ENCODE results near the gene CHERP. TPM values are rescaled to one million over a fixed set of nuclear protein-coding genes. Genes with fewer than 3 reads are reported as not detected.
A peak's percentile ranks its signal among the peaks of the same experiment; 100 is the strongest.

The CHERP gene, protein sequence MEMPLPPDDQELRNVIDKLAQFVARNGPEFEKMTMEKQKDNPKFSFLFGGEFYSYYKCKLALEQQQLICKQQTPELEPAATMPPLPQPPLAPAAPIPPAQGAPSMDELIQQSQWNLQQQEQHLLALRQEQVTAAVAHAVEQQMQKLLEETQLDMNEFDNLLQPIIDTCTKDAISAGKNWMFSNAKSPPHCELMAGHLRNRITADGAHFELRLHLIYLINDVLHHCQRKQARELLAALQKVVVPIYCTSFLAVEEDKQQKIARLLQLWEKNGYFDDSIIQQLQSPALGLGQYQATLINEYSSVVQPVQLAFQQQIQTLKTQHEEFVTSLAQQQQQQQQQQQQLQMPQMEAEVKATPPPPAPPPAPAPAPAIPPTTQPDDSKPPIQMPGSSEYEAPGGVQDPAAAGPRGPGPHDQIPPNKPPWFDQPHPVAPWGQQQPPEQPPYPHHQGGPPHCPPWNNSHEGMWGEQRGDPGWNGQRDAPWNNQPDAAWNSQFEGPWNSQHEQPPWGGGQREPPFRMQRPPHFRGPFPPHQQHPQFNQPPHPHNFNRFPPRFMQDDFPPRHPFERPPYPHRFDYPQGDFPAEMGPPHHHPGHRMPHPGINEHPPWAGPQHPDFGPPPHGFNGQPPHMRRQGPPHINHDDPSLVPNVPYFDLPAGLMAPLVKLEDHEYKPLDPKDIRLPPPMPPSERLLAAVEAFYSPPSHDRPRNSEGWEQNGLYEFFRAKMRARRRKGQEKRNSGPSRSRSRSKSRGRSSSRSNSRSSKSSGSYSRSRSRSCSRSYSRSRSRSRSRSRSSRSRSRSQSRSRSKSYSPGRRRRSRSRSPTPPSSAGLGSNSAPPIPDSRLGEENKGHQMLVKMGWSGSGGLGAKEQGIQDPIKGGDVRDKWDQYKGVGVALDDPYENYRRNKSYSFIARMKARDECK
- total RNA-seq: 10 to 100 TPM; 50.8 to 53.6 TPM

DNA sequence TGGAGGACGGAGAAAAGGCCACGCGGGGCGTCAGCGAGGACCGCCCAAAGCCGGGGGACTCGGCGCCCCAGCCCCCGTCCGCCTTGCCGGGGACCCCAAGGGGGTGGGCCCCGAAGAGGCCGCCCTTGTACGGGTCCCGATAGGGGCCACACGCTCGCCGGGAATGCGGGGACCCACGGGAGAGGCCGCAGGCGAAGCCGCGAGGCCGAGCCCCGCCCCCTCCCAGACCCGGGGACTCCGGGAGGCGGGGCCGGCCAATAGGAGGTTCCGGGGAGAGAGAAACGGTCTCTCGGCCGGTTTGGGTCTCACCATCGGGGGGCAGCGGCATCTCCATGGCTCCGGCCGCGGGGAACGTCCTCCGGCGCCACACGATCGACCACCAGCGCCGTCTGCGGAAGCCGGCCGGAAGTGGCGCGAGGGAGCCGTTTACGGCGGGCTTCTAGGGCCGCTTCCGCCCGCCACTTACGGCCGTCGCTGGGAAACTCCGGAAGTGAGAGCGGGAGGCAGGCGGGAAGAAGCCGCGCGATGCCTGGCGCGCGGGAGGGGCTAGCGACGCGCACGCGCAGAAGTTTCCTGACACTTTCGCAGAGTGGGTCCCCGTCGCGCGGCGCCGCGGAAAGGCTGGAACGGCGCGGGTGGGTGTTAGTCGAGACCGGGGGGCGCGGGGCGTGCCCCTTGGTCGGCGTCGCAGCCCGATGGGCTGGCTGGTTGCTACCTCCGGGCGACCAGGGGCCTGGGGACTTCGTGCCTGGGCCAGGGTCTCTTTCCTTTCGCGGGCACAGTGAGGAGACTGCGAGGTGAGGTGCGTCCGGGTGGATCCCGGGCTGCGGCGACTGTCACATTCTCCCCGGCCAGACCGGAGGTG lies at the start of gene CHERP:
Gene CHERP (minus strand): TSS at position 393 of the 865 bp plus-strand sequence. CDS start 59 bp downstream, at position 334.
- Mint-ChIP-seq H3K4me3 (peak within 1 kb of the TSS; percentile 88), H3K9me3 (no peaks in the 10 kb centered on the region), H3K4me1 (peaks cover 57% of the 10 kb centered on the region), H3K27ac (peak within 1 kb of the TSS; percentile 89), H3K36me3 (ENCODE audit: low read depth) (peaks cover 49% of the 10 kb centered on the region), H3K27me3 (no peaks in the 10 kb centered on the region)
- CTCF ChIA-PET: interaction anchor here (0.8 to 1.4 kb wide), 5 partner anchors 14 to 159 kb away, joined by 3 to 6 read pairs (median 3); no protein-coding TSS in a partner anchor
- peak; percentile 95 for DNase-seq
- POLR2A ChIA-PET: interaction anchor here (0.6 to 3.1 kb wide), 25 partner anchors 12 to 398 kb away, joined by 3 to 29 read pairs (median 4); partner anchors contain the start of genes C19orf44, CALR3, MED26 and SLC35E1

DNA sequence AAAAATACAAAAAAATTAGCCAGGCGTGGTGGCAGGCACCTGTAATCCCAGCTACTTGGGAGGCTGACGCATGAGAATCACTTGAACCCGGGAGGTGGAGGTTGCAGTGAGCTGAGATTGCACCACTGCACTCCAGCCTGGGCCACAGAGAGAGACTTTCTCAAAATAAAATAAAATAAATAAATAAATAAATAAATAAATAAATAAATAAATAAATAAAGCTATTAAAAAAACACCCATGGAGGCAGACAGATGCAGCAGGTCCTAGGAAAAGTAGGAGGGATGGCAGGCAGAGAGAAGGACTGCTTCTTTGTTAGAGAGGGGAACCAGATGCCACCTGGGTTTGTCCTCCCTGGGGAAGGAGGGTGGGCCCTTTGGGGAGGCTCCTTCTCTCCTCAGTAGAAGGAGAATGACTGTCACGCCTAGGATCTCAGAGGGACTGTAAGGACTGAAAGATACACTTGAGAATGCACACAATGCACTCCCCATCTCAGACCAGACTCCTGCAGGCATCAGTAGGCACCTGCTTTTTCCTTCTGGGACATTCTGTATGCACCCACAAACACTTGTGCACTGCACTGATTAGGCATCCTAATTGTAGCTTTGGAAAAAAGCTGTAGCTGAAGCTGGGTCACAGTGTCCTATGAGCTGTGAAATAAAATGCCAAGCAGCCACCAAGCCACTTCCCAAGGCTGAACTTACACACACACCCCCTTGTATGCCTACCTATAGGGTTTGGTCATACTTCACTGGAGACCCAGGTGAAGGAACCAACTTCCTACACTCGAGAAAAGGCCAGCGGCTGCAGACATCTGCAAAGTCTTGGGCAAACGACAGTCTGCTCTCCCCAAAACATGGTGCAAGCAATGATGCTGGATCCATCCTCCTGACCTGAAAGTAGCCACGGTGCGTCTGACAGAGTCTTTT lies 48.9 kb upstream of the CHERP start:
- H3K27me3 Mint-ChIP-seq: no peaks in the 10 kb centered on the region
- no peak overlapping the region for H3K4me3 Mint-ChIP-seq
- POLR2A ChIA-PET: interaction anchor here (1.4 to 9.9 kb wide), 2 partner anchors 36 to 48 kb away, joined by 5 to 136 read pairs; partner anchors contain the start of gene MED26
- peaks cover 93% of the 10 kb centered on the region for H3K4me1 Mint-ChIP-seq
- no peaks in the 10 kb centered on the region for H3K36me3 Mint-ChIP-seq (ENCODE audit: low read depth)
- CTCF ChIA-PET: no interaction called here
- DNase-seq: no peak
- H3K27ac Mint-ChIP-seq: no peak overlapping the region
- H3K9me3 Mint-ChIP-seq: no peaks in the 10 kb centered on the region

DNA sequence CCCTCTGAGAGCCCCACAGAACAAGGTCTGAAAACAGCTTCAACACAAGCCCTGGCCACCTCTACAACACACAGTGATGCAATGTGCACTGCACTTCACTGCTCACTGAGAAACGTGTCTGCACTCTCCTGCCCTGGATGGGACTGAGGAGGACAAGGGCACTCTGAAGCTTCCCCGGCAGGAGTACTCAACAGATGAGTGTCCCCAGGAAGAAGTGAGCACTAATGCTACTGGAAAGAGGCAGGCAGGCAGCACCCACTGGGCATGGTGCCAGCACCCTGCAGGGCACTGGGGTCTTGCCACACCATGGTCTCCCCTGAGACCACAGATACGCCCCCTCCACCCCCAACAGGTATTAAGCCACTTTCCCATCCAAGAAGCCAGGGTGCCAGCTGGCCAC lies 47.7 kb upstream of the CHERP start:
- Mint-ChIP-seq H3K4me1 (peaks cover 93% of the 10 kb centered on the region), H3K27me3 (no peaks in the 10 kb centered on the region), H3K4me3 (no peak overlapping the region), H3K36me3 (ENCODE audit: low read depth) (peaks cover 4% of the 10 kb centered on the region), H3K27ac (peak overlapping the region; percentile 44), H3K9me3 (no peaks in the 10 kb centered on the region)
- CTCF ChIA-PET: no interaction called here
- no peak for DNase-seq
- POLR2A ChIA-PET: interaction anchor here (0.8 to 9.9 kb wide), 4 partner anchors 13 to 71 kb away, joined by 3 to 136 read pairs (median 4); partner anchors contain the start of genes MED26 and TMEM38A

DNA sequence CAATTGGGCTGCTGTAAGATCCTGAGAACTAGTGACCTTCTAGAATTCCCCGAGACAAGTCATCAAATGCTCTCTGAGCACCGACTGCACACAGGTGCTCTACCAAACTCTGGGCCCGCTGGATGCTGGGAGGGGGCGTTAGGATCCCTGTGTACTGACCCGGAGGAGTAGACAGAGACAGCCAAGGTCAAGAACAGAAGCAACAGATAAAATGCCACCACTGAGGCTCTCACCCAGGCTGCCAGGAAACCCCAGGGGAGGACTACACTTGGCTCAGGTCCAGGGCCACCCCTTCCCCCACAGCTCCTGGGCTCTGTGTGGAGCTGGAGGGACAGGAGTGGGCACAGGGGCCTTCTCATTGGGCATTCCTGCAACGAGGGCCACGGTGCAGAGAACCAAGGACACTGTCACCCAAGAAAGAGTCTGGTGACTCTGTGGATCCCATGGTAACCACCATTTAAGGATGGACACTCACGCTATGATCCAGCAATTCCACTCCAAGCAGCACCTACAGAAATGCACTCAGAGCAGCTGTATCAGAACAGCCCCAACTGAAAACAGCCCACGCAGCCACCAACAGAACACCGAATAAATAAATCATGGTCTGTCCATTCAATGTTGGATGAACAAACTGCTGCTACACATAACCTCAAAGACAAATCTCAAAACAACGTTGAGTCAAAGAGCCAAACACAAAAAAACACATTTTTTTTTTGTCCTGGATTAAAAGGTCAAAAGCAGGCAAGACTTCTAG lies 46.8 kb upstream of the CHERP start:
- H3K27me3 Mint-ChIP-seq: no peaks in the 10 kb centered on the region
- peaks cover 93% of the 10 kb centered on the region for H3K4me1 Mint-ChIP-seq
- H3K4me3 Mint-ChIP-seq: no peak overlapping the region
- no peak for DNase-seq
- CTCF ChIA-PET: interaction anchor here (2.3 kb wide), 1 partner anchor 39 kb away, joined by 6 read pairs; the partner anchor contains the start of gene MED26
- peaks cover 4% of the 10 kb centered on the region for H3K36me3 Mint-ChIP-seq (ENCODE audit: low read depth)
- H3K9me3 Mint-ChIP-seq: no peaks in the 10 kb centered on the region
- peak overlapping the region; percentile 90 for H3K27ac Mint-ChIP-seq
- POLR2A ChIA-PET: interaction anchor here (0.8 to 9.9 kb wide), 11 partner anchors 10 to 487 kb away, joined by 3 to 136 read pairs (median 6); partner anchors contain the start of genes HAUS8, MED26, MYO9B and SLC35E1

DNA sequence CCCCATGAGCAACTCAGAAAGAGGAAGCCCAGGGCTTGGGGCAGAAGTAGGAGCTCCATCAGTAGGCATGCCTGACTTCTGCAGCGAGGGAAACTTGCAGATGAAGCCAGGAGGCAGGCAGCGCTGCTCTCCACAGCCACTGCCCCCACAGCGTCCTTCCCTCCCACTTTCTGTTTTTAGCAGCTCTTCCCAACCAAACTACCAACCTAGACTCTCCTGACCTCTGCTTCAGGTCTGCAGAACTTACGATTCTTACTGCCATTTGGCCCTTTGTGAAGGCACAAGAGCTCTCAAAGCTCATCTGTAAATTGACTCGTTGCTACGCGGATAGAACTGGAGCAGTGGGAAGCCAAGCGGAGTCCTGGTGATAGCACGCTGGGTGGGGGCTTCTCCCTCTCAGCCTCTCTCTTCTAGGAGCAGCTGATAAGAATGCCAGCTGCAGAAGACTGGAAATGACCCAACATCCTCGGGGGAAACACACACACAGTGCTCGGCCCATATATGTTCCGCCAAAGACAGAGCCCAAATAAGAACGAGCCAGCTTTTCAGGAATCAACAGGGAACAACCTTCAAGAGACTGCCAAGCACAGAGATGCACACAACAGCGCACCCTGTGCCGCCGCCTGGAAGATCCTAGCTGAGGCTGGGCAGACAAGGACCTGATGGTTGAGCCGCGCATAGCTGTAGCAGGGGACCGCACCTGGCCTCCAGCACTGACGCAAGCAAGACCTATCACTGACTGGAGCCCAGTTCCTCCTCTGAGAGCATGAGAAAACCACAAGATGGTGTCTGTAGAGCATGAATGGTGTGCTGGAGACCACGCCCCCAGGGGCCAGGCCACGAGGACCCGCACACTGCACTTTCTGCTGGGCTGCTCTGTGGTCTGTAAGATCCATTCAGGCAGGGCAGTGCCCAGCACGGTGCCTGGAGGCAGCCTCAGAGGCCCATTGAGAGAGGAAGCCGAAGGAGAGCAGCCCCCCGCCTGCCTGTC lies 45.9 kb upstream of the CHERP start:
- ChIA-PET POLR2A (interaction anchor here (0.8 to 9.9 kb wide), 16 partner anchors 11 to 488 kb away, joined by 3 to 136 read pairs (median 7); partner anchors contain the start of genes HAUS8, MED26, MYO9B and SLC35E1), CTCF (interaction anchor here (0.6 to 2.3 kb wide), 10 partner anchors 8 to 559 kb away, joined by 3 to 7 read pairs (median 3); partner anchors contain the start of genes MED26 and SMIM7)
- DNase-seq: peak; percentile 70
- Mint-ChIP-seq H3K9me3 (no peaks in the 10 kb centered on the region), H3K27ac (peak overlapping the region; percentile 90), H3K4me1 (peaks cover 93% of the 10 kb centered on the region), H3K36me3 (ENCODE audit: low read depth) (peaks cover 4% of the 10 kb centered on the region), H3K27me3 (no peaks in the 10 kb centered on the region), H3K4me3 (peak overlapping the region; percentile 77)

DNA sequence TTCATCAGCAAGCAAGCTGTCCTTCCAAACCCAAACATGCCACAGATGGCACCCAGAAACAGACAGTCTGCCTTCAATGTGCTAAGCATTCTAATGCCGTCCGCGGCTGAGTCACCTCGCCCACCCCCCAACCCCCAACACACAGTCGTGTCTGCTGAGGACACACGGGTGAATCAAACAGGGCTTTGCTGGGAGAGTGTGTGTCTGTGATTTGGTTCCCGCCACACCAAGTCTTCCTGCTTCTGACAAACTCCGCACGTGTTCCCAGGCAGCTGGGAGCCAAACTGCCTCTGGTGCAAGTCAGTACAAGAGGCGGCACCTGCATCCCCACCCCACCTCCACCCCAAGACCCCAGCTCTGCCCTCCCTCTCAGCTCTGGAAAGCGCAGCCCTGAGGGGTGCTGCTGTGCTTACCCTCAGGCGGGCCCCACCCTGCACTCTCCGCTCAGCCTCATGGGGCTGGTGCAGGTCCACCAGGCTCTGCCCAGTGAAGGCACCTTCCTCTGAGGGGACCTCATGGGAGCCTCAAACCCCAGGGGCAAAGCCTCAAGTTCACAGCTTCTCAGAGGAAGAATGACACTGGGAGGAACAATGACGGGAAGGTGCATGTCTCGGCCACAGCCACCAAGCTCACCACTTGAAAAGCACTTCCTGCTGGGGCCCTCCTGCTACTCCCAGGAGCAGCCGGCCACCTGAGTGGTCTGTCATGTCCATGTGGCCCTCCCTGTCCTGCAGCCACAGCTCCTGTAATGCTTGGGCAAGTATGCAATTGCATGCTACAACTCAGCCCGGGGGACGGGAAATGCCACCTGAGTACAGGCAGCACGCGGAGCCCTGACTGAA lies 45.0 kb upstream of the CHERP start:
- H3K4me1 Mint-ChIP-seq: peaks cover 91% of the 10 kb centered on the region
- ChIA-PET POLR2A (interaction anchor here (0.8 to 9.9 kb wide), 16 partner anchors 11 to 489 kb away, joined by 3 to 136 read pairs (median 7); partner anchors contain the start of genes HAUS8, MED26, MYO9B and SLC35E1), CTCF (interaction anchor here (0.6 to 2.3 kb wide), 11 partner anchors 9 to 560 kb away, joined by 3 to 7 read pairs (median 3); partner anchors contain the start of genes MED26 and SMIM7)
- no peaks in the 10 kb centered on the region for H3K9me3 Mint-ChIP-seq
- H3K27me3 Mint-ChIP-seq: no peaks in the 10 kb centered on the region
- peak overlapping the region; percentile 77 for H3K4me3 Mint-ChIP-seq
- DNase-seq: peak; percentile 69
- H3K36me3 Mint-ChIP-seq (ENCODE audit: low read depth): peaks cover 4% of the 10 kb centered on the region
- H3K27ac Mint-ChIP-seq: peak overlapping the region; percentile 90

DNA sequence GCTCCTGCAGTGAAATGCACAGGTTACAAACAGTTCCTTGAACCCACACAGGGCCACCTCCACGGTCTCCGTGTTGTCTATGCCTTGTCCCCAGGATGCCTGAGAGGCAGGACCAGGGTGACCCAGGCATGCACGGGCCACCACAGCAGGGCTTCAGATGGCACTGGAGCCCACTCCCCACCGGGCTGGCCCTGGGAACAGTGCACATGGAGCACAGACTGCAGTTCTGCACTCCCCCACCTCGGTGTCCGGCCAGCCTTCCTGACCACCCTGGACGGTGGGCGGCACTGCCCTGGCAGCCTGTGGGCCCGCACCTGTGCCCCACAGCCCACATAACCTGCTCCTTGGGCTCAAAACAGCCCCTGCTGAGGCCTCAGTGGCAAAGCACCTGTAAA lies 44.2 kb upstream of the CHERP start:
- ChIA-PET POLR2A (interaction anchor here (1.3 to 9.9 kb wide), 8 partner anchors 7 to 74 kb away, joined by 4 to 136 read pairs (median 16); partner anchors contain the start of genes MED26, SLC35E1, SMIM7 and TMEM38A), CTCF (interaction anchor here (1.0 to 1.4 kb wide), 3 partner anchors 14 to 44 kb away, joined by 3 read pairs; no protein-coding TSS in a partner anchor)
- Mint-ChIP-seq H3K27me3 (no peaks in the 10 kb centered on the region), H3K9me3 (no peaks in the 10 kb centered on the region), H3K4me1 (peaks cover 92% of the 10 kb centered on the region), H3K4me3 (peak overlapping the region; percentile 77), H3K36me3 (ENCODE audit: low read depth) (peaks cover 4% of the 10 kb centered on the region), H3K27ac (peak overlapping the region; percentile 90)
- DNase-seq: no peak

DNA sequence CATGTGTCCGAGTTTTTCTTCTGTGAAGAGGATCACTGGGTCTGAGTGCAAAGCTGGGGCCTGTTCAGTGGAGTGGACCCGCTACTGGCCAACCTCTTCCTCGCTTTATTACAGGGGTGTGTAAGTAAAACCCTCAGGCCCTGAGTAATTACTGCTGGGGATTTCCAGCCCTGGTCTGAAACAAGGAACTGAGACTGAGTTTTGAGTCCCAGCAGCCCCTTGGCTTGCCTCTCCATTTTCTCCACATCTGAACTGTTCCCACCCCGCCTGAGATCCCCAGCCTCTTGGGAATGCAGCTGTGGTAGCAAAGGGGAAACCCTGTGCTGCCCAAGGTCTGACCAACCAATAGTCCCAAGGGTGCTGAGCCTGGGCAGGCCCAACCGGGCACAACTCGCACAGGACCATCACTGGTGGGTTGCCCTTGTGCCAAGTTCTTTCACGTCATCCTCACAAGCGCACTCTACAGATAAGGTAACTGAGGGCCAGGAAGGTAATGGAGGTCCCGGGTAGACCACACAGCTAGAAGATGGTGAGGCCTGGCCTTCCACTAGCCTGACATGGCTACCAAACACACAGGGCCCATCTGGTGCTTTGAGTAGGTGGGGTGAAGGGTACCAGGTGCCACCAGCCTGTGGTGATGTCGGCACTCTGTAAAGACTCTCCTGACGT lies 43.7 kb upstream of the CHERP start:
- H3K27me3 Mint-ChIP-seq: no peaks in the 10 kb centered on the region
- H3K9me3 Mint-ChIP-seq: no peaks in the 10 kb centered on the region
- ChIA-PET CTCF (interaction anchor here (1.0 kb wide), 1 partner anchor 15 kb away, joined by 3 read pairs; no protein-coding TSS in a partner anchor), POLR2A (interaction anchor here (1.3 to 9.9 kb wide), 9 partner anchors 8 to 74 kb away, joined by 4 to 136 read pairs (median 17); partner anchors contain the start of genes MED26, SLC35E1, SMIM7 and TMEM38A)
- H3K4me1 Mint-ChIP-seq: peaks cover 89% of the 10 kb centered on the region
- H3K27ac Mint-ChIP-seq: peak overlapping the region; percentile 90
- peaks cover 4% of the 10 kb centered on the region for H3K36me3 Mint-ChIP-seq (ENCODE audit: low read depth)
- H3K4me3 Mint-ChIP-seq: peak overlapping the region; percentile 77
- DNase-seq: peak; percentile 36
